GM19397 (cell line): ENCODE results near the gene COL24A1.
"Not testable (repeated sequence)": the region's sequence is repeated elsewhere in the genome, so short reads cannot be mapped to it uniquely, and the experiment has no call there.

Experiments used
- ATAC-seq: cut with Tn5 transposase; IDR thresholded peaks from one replicate; pipeline ENCODE4 v1.9.1; 2021; ENCODE audit warnings: mild to moderate bottlenecking, moderate library complexity; ENCODE audit not compliant: unreplicated experiment

Gene COL24A1

GRCh38 chr1:85822696-85823095, 333.9 kb downstream of the COL24A1 start:
- ATAC-seq, result no peak

GRCh38 chr1:85818371-85818770, 338.2 kb downstream of the COL24A1 start:
- ATAC-seq, result no peak

GRCh38 chr1:85816606-85817005, 340.0 kb downstream of the COL24A1 start:
- no peak for ATAC-seq

GRCh38 chr1:85815906-85816305, 340.7 kb downstream of the COL24A1 start:
- no peak for ATAC-seq

GRCh38 chr1:85806236-85806965, 350.2 kb downstream of the COL24A1 start:
- ATAC-seq, result no peak

- no peak for ATAC-seq
These were observed 355.1 kb downstream of the COL24A1 start for GRCh38 chr1:85801520-85801919.

- no peak for ATAC-seq
These were observed 356.8 kb downstream of the COL24A1 start for GRCh38 chr1:85799737-85800136.

GRCh38 chr1:85798419-85798818, 358.2 kb downstream of the COL24A1 start:
- ATAC-seq, result no peak

- ATAC-seq, result not testable (repeated sequence)
These were observed 379.6 kb downstream of the COL24A1 start for GRCh38 chr1:85777021-85777420.

- ATAC-seq, result no peak
These were observed 393.8 kb downstream of the COL24A1 start for GRCh38 chr1:85762804-85763203.

- ATAC-seq, result no peak
These were observed 399.7 kb downstream of the COL24A1 start for GRCh38 chr1:85756864-85757263.

- no peak for ATAC-seq
These were observed 408.5 kb downstream of the COL24A1 start for GRCh38 chr1:85748120-85748519.

- no peak for ATAC-seq
These were observed 409.8 kb downstream of the COL24A1 start for GRCh38 chr1:85746777-85747176.

GRCh38 chr1:85743814-85744213, 412.8 kb downstream of the COL24A1 start:
- no peak for ATAC-seq

- no peak for ATAC-seq
These were observed 421.6 kb downstream of the COL24A1 start for GRCh38 chr1:85734931-85735330.

- no peak for ATAC-seq
These were observed 437.8 kb downstream of the COL24A1 start for GRCh38 chr1:85718678-85719340.

- ATAC-seq, result not testable (repeated sequence)
These were observed 442.0 kb downstream of the COL24A1 start for GRCh38 chr1:85714418-85715114.

- ATAC-seq, result no peak
These were observed 447.7 kb downstream of the COL24A1 start for GRCh38 chr1:85708829-85709227.

GRCh38 chr1:85707990-85708828, 448.4 kb downstream of the COL24A1 start, which contains the start of gene ZNHIT6:
TSS of gene ZNHIT6 (minus strand) at chr1:85708433. CDS start at chr1:85708284, 149 bp downstream.
- peak; percentile 90 for ATAC-seq

- ATAC-seq, result no peak
These were observed 449.1 kb downstream of the COL24A1 start for GRCh38 chr1:85707267-85707989.
